Adrenal gland (tissue), 5 donors: ENCODE results near the gene NAGS.

Experiments
- POLR2A ChIP-seq, 2 donors: fragments of 450-650 bp; IDR thresholded peaks; one replicate each; pipeline ENCODE4 v1.6.1; 2017; ENCODE audit warnings: antibody characterized with exemption in 2 of 2, mild to moderate bottlenecking in 2 of 2, moderate library complexity in 1 of 2
- TF ChIP-seq, protein P1 (sequence below), 6 experiments: fragments of 450-650 bp in 4 of 6; fragments of 200-600 bp in 2 of 6; sonication (generic) in 1 of 6; IDR thresholded peaks; 1 replicate in 5 of 6; 2 replicates in 1 of 6; pipeline versions ENCODE4 v1.5.1 to v1.8.0; 2016 to 2021; ENCODE audit warnings: antibody characterized with exemption in 6 of 6, mild to moderate bottlenecking in 2 of 6, moderate library complexity in 1 of 6
- donor health status: DM: no; HTN: no; CAD: no.

DNA sequence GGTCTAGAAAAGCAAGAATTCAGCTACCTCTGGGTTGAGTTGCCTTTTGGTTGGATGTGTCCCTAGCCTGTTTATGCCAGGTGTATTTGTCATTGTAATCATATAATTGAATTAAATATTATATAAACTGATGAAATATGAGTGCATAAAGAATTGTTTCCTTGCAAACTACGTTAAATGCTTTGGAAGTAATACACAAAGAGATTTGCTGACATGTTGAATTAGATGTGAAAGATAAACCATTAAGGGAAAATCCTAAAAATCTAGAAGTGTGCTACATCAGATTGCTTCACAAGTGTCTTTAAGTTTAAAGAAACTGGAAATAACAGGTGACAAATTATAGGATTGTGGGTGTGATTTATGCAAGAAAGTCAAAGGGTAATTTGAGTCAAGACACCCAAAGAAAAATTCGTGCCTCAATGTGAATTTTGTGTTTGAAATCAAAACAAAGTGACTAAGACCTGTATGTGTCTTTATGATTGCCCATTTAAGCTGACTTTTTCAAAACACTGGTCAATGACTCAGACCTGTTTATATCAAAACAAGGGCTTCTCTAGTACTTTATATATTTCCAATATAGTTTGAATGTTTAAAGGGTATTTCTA, 45.6 kb upstream of the NAGS start:
- no peak for TF ChIP-seq POLR2A (IDR thresholded peaks at IDR 0.05)
- TF ChIP-seq, protein P1, sequence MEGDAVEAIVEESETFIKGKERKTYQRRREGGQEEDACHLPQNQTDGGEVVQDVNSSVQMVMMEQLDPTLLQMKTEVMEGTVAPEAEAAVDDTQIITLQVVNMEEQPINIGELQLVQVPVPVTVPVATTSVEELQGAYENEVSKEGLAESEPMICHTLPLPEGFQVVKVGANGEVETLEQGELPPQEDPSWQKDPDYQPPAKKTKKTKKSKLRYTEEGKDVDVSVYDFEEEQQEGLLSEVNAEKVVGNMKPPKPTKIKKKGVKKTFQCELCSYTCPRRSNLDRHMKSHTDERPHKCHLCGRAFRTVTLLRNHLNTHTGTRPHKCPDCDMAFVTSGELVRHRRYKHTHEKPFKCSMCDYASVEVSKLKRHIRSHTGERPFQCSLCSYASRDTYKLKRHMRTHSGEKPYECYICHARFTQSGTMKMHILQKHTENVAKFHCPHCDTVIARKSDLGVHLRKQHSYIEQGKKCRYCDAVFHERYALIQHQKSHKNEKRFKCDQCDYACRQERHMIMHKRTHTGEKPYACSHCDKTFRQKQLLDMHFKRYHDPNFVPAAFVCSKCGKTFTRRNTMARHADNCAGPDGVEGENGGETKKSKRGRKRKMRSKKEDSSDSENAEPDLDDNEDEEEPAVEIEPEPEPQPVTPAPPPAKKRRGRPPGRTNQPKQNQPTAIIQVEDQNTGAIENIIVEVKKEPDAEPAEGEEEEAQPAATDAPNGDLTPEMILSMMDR (IDR thresholded peaks at IDR 0.05): no peak
